ENCODE measurements around the gene CLCN5.

DNA sequence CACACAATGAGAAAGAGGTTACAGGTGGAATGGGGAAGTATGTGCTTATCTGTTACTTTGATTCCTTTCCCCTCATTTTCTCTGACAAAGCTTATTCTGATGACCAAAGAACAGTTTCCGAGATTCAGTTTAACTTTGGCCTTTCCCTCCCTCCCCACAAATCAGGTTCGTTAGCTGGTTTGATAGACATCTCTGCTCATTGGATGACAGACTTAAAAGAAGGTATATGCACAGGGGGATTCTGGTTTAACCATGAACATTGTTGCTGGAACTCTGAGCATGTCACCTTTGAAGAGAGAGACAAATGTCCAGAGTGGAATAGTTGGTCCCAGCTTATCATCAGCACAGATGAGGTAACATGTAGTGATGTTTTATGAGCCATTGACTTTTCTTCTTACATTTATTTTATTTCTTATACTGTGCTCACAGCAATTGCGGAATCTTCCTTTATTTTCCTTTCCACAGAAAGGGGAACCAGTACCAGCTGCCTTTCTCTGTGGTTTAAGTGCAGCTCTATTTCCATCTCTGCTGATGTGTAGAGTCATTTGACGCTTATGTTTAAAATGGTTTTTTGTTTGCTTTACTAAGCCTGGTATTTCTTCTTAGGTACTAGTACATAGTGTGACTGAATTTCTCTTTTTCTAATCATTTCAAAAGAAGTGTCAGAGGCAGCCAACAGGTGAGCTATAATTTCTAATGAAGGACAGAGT is 153.4 kb downstream of the CLCN5 start:
- TF ChIP-seq, protein P1, sequence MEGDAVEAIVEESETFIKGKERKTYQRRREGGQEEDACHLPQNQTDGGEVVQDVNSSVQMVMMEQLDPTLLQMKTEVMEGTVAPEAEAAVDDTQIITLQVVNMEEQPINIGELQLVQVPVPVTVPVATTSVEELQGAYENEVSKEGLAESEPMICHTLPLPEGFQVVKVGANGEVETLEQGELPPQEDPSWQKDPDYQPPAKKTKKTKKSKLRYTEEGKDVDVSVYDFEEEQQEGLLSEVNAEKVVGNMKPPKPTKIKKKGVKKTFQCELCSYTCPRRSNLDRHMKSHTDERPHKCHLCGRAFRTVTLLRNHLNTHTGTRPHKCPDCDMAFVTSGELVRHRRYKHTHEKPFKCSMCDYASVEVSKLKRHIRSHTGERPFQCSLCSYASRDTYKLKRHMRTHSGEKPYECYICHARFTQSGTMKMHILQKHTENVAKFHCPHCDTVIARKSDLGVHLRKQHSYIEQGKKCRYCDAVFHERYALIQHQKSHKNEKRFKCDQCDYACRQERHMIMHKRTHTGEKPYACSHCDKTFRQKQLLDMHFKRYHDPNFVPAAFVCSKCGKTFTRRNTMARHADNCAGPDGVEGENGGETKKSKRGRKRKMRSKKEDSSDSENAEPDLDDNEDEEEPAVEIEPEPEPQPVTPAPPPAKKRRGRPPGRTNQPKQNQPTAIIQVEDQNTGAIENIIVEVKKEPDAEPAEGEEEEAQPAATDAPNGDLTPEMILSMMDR (IDR thresholded peaks at IDR 0.05), result no peak
- TF ChIP-seq EZH2 (IDR thresholded peaks at IDR 0.05), result no peak
